Glutamatergic neuron (in vitro differentiated cells): ENCODE results near the gene FUT4. TPM values are rescaled to one million over a fixed set of nuclear protein-coding genes. Genes with fewer than 3 reads are reported as not detected.

Experiments used
- DNase-seq: peaks from one replicate; pipeline ENCODE4 v3.0.0; 2022
- H3K27ac Mint-ChIP-seq: one replicate; pipeline ENCODE4 v1.8.0; 2020; ENCODE audit warnings: mild to moderate bottlenecking, mixed read lengths, inconsistent platforms; ENCODE audit not compliant: unreplicated experiment
- H3K27me3 Mint-ChIP-seq: one replicate; pipeline ENCODE4 v1.8.0; 2020; ENCODE audit warnings: mild to moderate bottlenecking, moderate library complexity, mixed read lengths, inconsistent platforms; ENCODE audit not compliant: unreplicated experiment
- H3K36me3 Mint-ChIP-seq: one replicate; pipeline ENCODE4 v1.8.0; 2020; ENCODE audit warnings: mild to moderate bottlenecking, mixed read lengths, inconsistent platforms; ENCODE audit not compliant: unreplicated experiment
- H3K4me1 Mint-ChIP-seq: one replicate; pipeline ENCODE4 v1.8.0; 2020; ENCODE audit warnings: mild to moderate bottlenecking, low read depth, mixed read lengths, inconsistent platforms; ENCODE audit not compliant: unreplicated experiment
- H3K4me3 Mint-ChIP-seq: one replicate; pipeline ENCODE4 v1.8.0; 2020; ENCODE audit warnings: mild to moderate bottlenecking, mixed read lengths, inconsistent platforms; ENCODE audit not compliant: unreplicated experiment
- H3K9me3 Mint-ChIP-seq: one replicate; pipeline ENCODE4 v1.8.0; 2020; ENCODE audit warnings: mild to moderate bottlenecking, moderate library complexity, mixed read lengths, inconsistent platforms; ENCODE audit not compliant: unreplicated experiment
- CTCF ChIP-seq: fragments of 200-600 bp; sonication (generic); IDR thresholded peaks from one replicate; pipeline ENCODE4 v1.5.0; 2021; ENCODE audit not compliant: partially characterized antibody, unreplicated experiment
- total RNA-seq: library from RNA; stranded (reverse); fragmentation: NEBNext Ultra II Directional; extraction: Animal tissue kit (Norgen Biotek cat#: 25700); gene quantifications from one replicate; pipeline ENCODE4 v1.2.1, GENCODE V29; 2021; ENCODE audit not compliant: unreplicated experiment

The FUT4 gene
- total RNA-seq, 1 donor from 2014 or later: 2.2 TPM

- Mint-ChIP-seq H3K4me1 (no peaks in the 10 kb centered on the region), H3K9me3 (no peaks in the 10 kb centered on the region), H3K27ac (no peak overlapping the region), H3K36me3 (no peaks in the 10 kb centered on the region), H3K4me3 (no peak overlapping the region), H3K27me3 (no peaks in the 10 kb centered on the region)
- DNase-seq: no peak
- TF ChIP-seq CTCF: no peak
These were observed 19.4 kb upstream of the FUT4 start for GRCh38 chr11:94524341-94524740.

GRCh38 chr11:94525546-94526324, 18.0 kb upstream of the FUT4 start:
- H3K9me3 Mint-ChIP-seq: no peaks in the 10 kb centered on the region
- TF ChIP-seq CTCF: no peak
- H3K27me3 Mint-ChIP-seq: no peaks in the 10 kb centered on the region
- no peak overlapping the region for H3K4me3 Mint-ChIP-seq
- no peaks in the 10 kb centered on the region for H3K4me1 Mint-ChIP-seq
- H3K36me3 Mint-ChIP-seq: no peaks in the 10 kb centered on the region
- H3K27ac Mint-ChIP-seq: no peak overlapping the region
- DNase-seq: no peak

GRCh38 chr11:94526645-94527438, 16.9 kb upstream of the FUT4 start:
- Mint-ChIP-seq H3K36me3 (no peaks in the 10 kb centered on the region), H3K4me1 (no peaks in the 10 kb centered on the region), H3K9me3 (no peaks in the 10 kb centered on the region), H3K4me3 (no peak overlapping the region), H3K27ac (no peak overlapping the region), H3K27me3 (no peaks in the 10 kb centered on the region)
- no peak for DNase-seq
- no peak for TF ChIP-seq CTCF

DNA sequence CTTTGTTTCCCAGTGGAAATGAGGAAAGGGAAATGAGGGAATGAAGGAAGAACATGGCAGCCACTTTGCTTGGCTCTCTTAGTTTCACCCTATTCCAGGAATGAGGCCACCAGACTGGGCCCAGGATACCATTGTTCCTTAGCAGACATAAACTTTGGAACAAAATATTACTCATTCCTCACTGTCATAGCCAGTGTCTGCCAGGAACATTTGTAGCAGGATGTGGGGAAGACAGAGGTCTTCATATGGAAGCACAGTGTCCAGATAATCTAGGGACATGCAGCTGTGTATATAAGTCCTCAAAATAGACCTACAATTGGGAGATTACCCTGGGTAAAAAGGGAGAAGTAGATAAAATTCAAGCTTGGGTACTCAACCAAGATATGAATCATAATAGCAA, 15.2 kb upstream of the FUT4 start:
- DNase-seq: no peak
- Mint-ChIP-seq H3K4me1 (no peaks in the 10 kb centered on the region), H3K36me3 (no peaks in the 10 kb centered on the region), H3K27ac (no peak overlapping the region), H3K9me3 (no peaks in the 10 kb centered on the region), H3K27me3 (no peaks in the 10 kb centered on the region), H3K4me3 (no peak overlapping the region)
- no peak for TF ChIP-seq CTCF

GRCh38 chr11:94532211-94532610, 11.5 kb upstream of the FUT4 start:
- Mint-ChIP-seq H3K27me3 (no peaks in the 10 kb centered on the region), H3K4me3 (no peak overlapping the region), H3K27ac (no peak overlapping the region), H3K9me3 (no peaks in the 10 kb centered on the region), H3K36me3 (no peaks in the 10 kb centered on the region), H3K4me1 (no peaks in the 10 kb centered on the region)
- no peak for TF ChIP-seq CTCF
- DNase-seq: no peak
